CD4-positive, alpha-beta T cell treated with Interleukin-4 for 4 hours (primary cell): Measurements from ENCODE around the gene ABHD4.
A peak's percentile ranks its signal among the peaks of the same experiment; 100 is the strongest.
"Not testable (repeated sequence)": the region's sequence is repeated elsewhere in the genome, so short reads cannot be mapped to it uniquely, and the experiment has no call there.

Experiments
- DNase-seq: peaks from one replicate; pipeline ENCODE4 v3.0.0-alpha.2; 2020

Gene ABHD4

DNA sequence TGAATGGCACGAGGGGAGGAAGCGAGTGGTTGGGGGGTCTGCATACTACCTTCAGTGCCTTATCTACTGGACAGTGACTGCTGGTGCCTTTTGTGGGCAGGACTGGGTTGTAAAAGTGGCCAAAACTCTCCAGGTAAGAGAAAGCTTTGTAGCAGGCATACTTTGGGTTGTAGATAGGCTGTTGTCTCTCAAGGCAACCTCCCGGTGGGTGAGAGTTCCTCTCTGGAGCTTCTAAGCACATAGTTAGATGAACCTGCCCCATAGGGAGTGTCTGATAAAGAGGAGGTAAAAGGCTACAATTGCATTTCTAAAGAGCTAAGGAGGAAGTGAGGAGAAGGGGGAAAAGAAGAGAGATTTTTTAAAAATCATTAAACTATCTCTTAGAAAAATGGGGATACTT, 4.9 kb upstream of the ABHD4 start:
- no peak for DNase-seq

DNA sequence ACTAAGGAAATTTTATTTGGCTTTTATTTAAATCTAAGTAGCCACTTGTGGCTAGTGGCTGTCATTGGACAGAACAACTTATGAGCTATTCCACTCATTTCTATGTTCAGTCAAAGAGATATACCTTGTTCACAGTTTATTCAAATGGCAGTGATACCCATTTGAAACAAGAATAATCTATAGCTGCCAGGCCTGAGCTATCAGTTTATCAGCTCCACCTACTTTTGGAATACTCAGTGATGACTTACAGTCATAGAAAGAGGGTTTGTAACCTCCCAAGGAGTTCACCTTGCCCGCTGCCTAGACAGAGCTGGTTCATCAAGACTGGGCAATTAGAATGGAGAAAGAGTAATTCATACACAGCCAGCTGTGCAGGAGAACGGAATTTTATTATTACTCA, 4.5 kb upstream of the ABHD4 start:
- no peak for DNase-seq

DNA sequence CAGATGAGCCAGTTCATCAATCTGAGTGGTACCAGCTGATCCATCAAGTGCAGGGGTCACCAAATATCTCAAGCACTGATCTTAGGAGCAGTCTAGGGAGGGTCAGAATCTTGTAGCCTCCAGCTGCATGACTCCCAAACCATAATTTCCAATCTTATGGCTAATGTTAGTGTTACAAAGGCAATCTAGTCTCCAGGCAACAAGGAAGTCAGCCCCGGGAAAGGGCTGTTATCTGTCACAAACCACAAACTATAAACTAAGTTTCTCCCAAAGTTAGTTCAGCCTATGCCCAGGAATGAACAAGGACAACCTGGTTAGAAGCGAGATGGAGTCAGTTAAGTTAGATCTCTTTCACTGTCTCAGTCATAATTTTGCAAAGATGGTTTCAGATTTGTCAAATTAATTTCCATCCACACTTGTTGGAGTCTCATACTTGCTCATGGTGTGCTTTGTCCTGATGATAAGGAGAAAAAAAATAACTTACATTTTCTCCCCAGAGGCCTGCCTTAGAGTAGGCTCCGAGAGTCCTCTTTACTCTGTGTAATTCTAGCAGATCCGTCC, 3.9 kb upstream of the ABHD4 start:
- DNase-seq = no peak

DNA sequence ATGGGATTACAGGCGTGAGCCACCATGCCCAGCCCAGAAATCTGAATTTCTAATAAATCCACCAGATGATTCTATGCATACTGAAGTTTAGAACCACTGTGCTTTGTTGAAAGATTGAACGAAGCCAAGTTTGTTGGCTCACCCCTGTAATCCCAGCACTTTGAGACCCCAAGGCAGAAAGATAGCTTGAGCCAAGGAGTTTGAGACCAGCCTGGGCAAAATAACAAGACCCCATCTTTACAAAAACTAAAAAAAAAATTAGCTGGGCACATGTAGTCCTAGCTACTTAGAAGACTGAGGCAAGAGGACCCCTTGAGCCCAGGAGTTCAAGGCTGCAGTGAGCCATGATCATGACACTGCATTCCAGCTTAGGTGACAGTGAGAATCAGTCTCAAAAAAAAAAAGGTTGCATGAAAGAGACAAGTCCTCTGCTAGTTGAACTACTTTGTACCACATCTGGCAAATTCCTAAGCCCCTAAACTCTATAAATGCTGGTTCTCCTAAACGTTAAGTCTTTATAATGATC, 1.7 kb upstream of the ABHD4 start:
- DNase-seq = no peak

DNA sequence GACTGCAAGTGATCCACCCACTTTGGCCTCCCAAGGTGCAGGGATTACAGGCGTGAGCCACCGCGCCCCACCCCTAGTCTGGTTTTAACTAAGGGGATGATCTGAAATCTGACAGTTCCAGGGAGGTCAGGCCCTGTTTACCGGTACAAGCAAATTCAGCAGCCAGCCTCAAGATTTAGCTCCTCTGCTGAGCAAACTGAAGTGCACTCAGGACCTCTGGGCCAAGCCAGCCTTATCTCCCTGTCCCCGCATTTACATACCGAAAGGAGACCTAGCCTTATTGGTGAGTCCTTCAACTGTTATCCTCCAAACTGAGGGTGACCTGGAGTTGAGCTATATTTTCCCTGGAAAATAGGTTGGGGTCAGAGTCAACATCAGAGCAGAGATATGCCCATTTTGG, 835 bp upstream of the ABHD4 start:
- no peak for DNase-seq

DNA sequence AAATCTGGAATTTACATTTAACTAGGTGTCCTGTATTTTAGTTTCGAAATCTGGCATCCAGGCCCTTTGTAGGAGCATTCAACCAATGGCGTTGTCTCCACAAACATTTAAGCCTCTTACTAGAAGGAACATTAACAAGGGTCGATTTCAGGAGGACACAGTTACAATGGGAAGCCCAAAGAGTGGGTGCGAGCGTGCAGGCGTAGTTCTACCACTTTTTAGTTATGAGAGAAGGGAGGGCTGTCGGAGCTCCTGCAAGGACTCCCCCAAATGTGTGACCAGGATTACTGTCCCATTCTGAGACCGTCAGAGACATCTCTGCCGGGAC, 365 bp upstream of the ABHD4 start:
- DNase-seq = no peak

DNA sequence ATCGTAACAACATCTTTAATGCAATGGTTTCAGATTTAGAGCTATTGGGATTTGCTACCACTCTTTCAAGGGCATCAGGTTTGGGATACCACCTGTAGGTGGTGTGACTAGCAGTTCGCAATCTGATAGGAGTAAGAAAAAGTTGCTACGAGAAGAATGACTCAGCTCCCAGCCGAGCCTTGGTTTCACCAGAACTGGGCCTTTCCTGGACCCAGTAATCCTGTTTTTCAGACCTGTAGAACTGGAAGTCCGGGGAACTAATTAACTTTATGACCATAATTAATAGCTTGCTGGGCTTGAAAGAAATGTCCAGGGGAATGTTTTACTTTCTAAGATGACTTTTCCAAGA, 770 bp downstream of the ABHD4 start:
- peak; percentile 44 for DNase-seq

DNA sequence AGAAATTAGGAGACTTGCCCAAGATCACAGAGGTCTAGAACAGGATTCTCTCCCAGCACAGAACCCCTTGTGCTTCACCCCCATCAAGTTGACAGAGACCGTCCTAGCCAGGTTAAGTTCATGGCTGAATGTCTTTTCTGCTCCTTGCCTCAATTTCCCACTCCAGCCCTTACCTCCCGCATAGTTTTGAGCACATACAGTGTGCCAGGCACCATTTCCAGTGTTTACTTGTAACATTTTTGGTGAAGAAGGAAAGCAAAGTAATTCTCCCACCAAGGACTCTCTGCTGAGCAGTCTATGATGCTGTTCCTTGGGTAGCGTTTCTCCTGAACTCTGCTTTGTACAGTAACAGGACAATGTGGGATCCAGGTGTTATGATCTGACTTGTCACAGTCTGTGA, 1.2 kb downstream of the ABHD4 start:
- no peak for DNase-seq

DNA sequence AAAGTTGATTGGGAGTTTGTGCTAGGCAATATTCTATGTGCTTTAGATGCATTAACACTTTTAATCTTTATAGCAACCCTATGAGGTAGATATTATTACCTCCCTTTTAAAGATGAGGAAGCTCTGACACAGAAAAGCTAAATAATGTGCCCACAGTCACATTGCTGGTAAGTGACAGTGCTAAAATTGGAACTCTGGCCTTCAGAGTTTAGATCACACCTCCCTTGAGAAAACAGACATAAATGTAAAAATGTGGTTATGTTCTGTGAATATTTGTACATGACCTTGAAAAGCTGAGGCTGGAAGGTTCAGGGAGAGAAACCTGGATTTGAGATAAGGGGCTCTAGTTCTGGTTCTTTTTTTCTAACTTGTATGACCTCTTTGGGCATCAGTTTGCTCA, 1.9 kb downstream of the ABHD4 start:
- no peak for DNase-seq

DNA sequence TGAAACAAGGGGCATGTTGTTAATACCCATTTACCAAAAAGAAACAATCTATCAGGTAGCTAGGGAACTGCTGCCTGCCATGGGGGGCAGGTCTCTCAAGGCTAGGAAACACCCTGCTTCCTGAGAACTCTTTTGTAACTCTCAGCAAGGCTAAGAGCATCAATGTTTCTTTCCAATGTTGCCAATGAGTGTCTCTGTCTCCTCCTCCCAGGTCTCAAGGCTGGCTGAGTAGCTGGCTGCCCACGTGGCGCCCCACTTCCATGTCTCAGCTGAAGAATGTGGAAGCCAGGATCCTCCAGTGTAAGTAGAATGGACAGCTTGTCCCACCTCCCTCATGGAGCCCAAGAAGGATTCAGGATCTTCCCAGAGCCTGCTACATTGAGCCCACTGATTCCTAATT, 3.4 kb downstream of the ABHD4 start:
- DNase-seq = no peak

DNA sequence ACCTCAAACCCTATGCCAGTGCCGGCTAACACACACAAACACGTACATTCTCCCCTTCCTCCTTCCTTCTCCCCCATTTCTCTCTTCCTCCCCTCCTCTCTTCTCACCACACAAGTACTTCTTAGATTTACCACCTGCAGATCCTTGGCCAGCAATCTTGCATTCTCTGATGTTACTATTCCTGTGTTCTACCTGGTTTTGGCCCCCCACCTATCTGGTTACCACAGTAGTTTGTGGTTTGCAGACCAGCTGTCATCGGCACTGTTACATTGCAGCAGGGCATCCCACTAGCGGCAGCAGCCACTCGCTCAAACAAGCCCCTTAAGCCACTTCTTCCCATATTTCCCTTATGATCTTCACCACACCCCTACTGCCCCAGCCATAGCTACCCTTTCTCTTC, 3.9 kb downstream of the ABHD4 start:
- DNase-seq = no peak

DNA sequence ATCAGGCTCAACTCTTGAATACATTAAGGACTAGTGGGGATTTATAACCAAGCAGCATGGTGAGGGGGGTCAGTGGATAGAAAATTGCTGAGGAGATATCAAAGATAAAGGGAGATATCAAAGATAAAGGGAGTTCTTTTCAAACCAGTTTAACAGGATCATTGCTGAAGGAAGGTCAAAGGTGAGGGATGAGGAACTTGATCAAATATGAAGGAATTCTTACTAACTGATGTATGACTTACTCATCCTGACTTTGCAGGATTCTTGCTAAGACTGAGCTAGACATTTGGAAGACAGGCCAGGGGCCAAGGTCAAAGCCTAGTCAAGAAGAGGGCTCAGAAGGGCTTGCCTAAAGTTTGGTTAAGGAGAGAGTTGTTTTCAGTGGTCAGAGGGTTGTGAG, 4.8 kb downstream of the ABHD4 start:
- DNase-seq = no peak

DNA sequence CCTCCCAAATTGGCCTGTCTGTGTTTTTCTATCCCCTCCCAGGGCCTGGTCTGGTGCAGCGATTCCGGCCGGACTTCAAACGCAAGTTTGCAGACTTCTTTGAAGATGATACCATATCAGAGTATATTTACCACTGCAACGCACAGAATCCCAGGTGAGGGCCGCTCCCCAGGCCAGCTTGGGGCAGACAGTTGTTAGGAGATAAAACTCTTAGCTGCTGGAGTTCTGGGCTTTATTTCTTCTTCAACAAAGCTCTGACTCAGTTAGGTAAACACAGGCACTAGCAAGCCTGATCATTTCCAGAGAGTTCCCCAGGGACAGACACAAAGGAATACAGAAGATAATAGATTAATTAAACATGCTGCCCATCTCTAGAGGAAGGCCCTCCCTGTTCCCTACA, 8.3 kb downstream of the ABHD4 start:
- no peak for DNase-seq

DNA sequence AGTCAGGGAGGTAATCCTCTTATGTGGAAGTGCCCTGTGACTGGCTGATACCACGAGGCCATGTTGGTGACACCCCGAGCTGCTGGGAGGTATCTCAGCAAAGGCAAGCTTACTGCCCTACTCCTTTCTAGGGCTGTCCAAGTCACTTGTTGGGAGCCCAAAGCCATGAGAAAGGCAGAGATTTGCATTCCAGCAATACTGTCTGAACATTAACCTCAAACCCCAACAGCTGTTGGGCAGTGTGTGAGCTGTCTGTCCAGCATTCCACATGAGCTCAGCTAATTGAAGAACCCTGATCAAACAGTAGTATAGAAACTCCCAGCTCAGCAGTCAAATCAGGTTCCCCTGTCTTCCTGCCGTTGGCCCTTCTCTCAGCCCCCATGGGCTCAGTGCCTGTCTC, 9.2 kb downstream of the ABHD4 start:
- DNase-seq = no peak

DNA sequence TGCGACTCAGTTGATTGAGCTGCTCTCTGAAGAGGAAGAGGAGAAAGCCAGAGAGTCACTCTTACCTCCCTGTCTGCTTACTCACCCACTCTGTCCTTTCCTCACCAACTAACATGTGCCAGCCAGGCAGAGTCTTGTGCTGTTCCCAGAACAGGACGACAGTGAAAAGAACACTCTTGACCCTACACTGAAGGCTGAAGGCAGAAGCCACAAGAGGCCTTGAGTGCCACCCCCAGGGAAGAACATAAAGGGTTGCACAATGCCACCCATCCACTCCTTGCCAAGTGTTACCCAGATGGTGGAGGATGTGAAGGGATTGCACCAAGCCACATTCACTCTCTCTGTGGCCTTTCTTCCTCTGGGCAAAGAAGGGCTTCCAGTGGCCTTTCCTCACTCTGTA, 12.8 kb downstream of the ABHD4 start:
- no peak for DNase-seq

DNA sequence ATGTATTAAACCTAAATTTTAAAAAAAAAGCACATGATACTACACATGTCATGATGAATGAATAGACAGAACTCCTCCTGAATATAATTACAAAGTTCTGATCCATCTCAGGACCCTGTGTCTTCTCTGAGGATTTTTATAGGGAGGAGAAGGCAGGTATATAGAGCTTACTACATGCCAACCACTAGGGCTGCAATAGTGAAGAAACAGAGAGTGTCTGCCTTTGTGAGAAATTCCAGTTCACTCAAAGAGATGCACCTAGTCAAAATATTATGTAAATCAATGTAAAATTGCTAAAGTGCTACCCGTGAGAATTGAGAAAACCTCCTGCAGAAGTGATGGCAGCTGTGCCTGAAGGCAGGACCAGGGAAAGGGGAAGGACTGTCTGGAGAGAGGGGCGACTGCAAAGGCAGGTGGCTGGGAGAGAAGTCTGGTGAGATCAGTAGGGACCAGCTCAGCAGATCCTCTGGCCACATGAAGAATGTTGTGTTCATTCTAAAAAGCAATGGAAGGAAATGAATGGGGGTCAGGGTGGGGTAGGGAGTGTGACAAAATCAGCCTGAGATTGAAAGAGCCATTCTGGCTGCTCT, 15.1 kb downstream of the ABHD4 start:
- no peak for DNase-seq

DNA sequence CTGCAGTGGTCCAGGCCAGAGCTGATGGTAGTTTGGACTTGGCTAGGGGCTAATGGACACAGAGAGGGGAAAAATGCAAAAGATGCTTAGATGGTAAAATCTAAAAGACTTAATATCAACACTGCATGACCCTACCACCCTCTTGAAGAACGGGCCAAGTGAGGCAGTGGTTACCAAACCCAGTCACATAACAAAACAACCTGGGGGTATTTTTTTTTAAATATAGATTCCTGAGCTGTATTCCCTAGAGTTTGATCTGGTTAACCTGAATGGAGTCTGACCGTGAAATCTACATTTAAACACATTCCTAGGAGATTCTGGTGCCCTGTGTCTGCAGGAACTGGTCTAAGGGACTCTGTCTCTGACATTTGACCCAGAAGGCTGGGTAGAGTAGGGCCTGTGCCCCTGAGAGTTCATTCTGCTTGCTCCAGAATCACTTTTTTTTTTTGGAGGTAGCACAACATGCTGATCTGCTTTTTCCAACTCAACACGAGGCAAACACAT, 15.7 kb downstream of the ABHD4 start:
- no peak for DNase-seq

DNA sequence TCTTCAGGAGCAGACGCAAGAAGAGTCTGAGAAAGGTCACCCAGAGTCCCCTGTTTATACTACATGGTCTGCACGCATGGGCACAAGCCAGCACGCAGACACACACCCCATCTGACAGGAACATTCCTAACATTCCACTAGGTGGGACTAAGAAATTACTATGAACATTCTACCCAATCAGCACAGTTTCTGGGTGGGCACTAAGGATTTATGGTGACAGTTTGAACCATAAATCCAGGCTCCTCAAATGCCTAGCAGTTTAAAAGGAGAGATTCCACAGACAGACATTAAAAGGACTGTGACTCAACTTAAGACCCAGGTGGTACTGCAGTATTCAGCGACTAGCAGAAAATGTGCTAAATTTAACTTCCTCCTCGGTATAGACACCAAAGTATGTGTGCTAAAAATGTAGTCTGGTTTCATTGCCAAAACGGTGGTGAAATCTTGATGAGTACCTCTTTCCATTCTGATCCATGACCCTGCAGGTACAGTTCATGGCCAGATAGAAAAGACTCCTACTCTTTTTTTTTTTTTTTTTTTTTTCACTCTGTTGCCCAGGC, 16.2 kb downstream of the ABHD4 start:
- no peak for DNase-seq

DNA sequence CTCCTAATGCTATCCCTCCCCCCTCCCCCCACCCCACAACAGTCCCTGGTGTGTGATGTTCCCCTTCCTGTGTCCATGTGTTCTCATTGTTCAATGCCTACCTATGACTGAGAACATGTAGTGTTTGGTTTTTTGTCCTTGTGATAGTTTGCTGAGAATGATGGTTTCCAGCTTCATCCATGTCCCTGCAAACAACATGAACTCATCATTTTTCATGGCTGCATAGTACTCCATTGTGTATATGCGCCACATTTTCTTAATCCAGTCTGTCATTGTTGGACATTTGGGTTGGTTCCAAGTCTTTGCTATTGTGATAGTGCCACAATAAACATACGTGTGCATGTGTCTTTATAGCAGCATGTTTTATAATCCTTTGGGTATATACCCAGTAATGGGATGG, 17.7 kb downstream of the ABHD4 start:
- DNase-seq = not testable (repeated sequence)

DNA sequence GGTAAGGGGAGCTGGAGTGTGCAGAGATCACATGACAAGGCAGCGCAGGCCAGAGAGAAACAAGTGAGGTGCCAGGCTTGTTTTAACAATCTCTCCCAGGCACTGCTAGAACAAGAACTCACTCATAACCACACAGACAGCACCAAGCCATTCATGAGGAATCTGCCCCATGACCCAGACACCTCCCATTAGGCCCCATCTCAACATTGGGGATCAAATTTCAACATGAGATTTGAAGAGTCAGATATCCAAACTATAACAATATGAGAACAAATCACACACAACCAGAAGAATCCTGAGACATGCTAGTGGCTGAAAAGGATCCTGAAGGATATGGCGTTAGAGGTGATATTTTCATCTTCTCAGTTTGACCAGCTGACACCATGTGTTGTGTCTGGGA, 24.2 kb downstream of the ABHD4 start:
- no peak for DNase-seq

DNA sequence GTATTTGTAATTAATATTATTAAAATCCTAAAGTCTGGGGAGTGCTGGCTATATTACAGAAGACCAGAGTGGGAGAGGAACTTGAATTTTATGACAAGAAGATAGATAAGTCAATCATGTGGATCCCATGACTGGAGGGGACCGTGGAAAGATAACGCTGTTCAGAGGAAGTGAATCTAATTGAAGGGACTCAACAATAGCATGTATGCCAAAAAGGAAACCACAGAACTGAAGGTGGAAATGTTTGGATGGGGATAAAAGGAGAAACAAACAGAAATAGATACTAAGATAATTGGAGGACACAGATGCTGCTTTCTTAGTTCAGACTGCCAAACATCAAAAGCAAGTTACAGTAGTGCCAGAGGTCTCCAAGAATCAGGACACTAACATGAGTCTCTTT, 24.9 kb downstream of the ABHD4 start:
- no peak for DNase-seq

DNA sequence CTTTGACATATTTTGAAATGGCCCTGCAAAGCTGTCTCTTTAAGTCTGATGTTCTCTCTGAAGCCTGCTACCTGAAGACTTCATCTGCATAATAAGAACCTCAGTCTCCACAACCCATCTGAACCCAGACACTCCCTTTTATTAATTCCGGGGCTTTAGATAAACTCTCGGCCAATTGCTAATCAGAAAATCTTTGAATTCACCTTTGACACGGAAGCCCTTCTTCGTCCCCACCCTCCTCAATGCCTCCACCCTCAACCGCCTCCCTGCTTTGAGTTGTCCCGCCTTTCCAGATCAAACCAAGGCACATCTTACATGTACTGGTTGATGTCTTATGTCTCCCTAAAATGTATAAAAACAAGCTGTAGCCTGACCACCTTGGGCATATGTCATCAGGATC, 28.5 kb downstream of the ABHD4 start:
- no peak for DNase-seq

DNA sequence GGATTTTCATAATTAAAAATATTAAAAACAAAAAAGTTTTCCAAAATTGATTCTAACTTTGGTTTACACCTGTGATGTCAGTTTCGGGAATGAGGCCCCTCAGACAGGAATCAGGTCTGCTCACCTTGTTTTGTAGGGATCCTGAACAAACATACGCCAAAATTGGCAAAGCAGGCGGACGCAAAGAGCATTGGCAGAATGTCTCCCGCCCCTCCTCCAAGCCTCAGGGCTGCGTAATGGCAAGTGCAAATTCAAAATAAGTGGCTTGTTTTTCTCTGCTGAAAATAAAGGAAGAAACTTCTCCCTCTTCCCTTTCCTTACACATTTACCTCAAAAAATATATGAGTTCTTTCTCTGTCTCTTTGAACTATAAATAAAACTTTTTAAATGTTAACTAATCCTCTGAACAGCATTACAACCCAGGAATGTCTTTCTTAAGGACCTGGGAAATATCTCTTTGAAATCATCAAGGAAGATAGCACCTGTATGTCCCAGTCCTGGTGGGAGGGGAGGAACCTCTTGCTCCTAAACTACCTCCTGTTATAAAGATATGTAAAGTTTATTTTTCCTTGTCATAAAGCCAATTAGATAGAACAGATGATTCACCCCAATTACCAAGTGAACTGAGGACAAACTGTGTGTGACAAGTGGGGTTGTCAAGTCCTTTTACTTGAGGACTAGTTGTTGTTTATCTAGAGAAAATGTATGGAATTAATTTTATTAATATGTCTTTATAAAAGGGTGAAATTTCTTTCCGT, 29.6 kb downstream of the ABHD4 start:
- no peak for DNase-seq

DNA sequence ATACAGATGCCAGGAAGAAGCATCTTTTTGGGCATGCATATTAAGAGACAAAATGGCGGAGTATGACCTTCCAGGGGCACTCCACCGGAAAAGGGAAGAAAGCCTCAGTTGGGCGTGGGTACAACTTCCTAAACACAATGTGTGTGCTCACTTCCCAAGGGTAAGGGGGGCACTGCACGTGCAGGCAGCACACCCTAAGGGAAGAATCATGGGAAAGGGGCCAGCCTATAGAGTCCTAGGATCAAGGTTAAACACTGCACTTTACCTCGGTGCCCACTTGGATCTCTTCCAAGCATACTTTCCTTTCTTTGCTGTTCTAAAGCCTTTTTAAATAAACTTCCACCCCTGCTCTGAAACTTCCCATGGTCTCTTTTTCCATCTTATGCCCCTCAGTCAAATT, 31.3 kb downstream of the ABHD4 start:
- no peak for DNase-seq
